NOMO-1 treated with dmso at 0.1 percent for 144 hours (cell line): ENCODE results near the gene ODAD2.

ENCODE experiments used
- DNase-seq: peaks from one replicate; lab custom pipeline; 2025; ENCODE audit not compliant: unreplicated experiment; lab: John Stamatoyannopoulos, UW

Gene ODAD2

DNA sequence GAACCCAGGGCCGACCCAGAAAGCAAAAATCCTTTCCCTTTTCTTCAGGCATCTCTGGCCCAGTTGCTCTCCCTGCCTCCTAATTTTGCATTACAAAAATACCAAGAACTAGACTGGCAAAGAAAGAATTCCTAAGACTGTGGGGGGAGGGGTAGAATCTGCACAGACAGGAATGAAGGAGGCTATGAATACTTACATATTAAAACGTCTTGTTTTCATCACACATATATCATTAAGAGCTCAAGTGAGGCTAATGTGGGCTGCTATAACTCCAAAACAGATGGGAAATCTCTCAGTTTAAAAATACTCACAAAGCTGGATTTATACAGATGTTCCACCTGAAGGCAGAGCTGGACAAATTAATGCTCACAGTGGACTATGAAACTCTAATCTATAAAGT lies 224.0 kb downstream of the ODAD2 start:
- DNase-seq: no peak

DNA sequence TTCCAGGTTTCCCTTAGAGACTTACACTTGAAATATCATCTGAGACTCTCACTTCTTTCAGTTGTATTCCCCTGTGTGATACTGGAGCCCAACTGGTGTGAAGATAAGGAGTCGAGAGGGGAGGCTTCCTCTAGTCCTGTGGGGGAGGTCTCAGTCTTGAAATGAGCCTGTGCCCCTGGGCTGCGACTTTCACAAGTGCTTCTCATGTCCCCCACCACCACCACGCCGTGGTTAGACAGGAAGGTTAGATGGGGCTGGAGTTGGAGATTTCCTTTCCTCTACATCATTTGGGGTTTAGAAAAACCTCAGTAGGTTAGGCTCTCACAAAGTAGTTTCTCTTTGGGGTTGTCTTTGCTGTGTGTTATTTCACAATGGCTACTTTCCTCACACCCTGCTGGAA lies 227.6 kb downstream of the ODAD2 start:
- DNase-seq: no peak

DNA sequence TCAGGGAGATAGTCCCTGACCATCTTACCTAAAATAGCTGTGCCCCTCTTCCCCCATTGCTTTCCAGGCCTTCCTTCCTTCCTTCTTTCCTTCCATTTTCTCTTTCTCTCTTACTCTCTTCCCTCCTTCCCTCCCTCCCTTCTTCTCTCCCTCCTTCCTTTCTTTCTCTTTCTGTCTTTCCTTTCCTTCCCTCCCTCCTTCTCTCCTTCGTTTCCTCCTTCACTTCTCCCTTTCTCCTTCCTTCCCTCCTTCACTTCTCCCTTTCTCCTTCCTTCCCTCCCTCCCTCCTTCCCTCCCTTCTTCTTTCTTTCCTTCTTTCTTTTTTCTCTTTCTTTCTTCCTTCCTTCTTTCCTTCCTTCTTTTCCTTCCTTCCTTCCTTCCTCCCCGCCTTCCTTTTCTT lies 228.7 kb downstream of the ODAD2 start:
- no peak for DNase-seq
